HT1080 (cell line): ENCODE measurements around the gene ACKR4. TPM values are rescaled to one million over a fixed set of nuclear protein-coding genes. Genes with fewer than 3 reads are reported as not detected.
"Not testable (repeated sequence)": the region's sequence is repeated elsewhere in the genome, so short reads cannot be mapped to it uniquely, and the experiment has no call there.

Experiments
- DNase-seq: peaks from one replicate; pipeline ENCODE4 v3.0.0-alpha.2; 2015; ENCODE audit warnings: low read depth
- total RNA-seq: library from RNA; depleted of rRNA; stranded (reverse); fragments of >200 nt; shearing (Covaris generic); gene quantifications from 2 replicates; pipeline ENCODE4 v1.2.3, GENCODE V29; 2014

The ACKR4 gene
- total RNA-seq, 1 experiment from 2014 or later, result not detected

DNA sequence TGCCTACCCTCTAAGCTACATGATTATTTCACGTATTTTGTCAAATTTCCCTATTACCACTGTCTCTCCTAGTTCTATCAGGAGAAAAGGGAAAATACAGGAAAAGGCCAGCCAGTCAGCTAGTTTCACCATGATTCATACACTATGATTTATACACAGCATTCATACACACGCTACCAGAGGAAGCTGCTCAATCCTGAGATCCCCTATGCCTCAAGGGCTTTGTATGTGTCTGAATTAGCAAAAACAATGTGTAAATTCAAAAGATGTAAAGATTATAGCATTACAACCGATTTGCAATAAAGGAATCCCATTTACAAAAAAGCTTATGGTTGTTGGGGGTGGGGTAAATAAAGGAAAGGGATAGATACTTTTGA is 3.1 kb upstream of the ACKR4 start:
- DNase-seq, result peak; percentile 89

DNA sequence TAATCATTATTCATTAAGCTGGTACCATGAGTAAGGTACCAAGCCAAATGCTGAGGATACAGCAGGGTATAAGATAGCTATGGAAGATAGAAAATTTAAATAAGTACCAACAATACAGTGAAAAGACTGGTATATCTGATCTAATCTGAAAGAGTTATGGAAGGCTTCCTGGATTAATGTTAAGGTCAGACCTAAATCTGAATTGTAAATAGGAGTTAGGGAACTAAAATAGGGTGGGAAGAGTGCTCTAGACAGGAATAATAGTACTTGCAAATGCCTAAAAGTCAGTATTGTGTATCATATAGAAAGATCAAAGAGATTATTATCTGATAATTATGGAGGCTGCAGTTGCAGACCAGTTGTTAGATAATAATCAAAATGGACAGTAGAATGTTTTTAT is 2.6 kb upstream of the ACKR4 start:
- DNase-seq, result no peak

DNA sequence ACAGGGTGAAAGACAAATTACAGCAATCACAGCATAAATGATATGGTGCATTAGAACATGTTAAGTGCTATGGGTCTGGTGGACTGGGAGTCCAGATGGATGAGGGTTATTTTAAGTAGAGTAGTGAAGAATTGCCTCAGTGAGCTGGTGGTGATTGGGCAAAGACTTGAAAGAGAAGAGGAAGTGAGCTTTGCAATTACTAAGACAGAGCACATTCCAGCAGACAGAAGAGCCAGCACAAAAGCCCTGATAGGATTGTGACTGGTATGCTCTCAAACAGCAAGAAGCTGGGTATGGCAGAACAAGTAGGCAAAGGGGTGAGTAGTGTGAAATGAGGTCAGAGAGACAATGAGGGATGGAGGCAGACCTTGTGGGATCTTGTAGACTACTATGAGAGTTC is 2.1 kb upstream of the ACKR4 start:
- peak; percentile 76 for DNase-seq

DNA sequence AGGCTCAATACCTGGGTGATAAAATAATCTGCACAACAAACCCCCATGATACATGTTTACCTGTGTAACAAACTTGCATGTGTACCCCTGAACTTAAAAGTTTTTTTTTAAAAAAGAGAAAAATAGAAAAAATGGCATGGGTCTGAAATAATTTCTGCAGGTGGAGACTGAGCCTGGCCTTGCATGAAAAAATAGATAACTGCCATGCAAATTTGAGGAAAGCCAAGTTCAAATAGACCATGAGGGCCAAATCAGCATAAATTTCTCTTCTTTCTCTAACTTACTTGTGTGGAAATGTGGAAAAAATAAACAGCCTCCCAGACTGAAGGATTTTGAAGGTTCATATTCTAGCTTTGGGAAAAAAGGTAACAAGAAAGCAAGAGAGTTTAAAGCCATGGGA is 744 bp upstream of the ACKR4 start:
- no peak for DNase-seq

DNA sequence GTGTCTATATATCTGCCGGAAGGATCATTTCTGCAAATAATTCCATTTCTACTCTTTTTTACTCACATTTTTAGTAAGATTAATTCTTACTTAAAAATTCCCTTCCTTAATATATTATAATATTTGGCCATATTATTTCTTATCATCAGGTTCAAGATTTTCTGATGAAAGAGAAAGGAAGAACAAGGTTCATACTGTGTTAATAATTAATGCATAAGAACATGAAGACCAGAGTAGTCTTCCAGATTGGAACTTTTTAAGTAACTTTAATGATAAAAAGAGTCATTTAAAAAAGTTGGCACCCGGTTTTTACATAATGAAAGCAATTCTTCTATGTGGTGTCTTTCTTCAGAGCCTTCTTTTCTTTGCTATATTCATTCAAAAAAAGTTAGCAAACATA is 590 bp downstream of the ACKR4 start:
- no peak for DNase-seq

DNA sequence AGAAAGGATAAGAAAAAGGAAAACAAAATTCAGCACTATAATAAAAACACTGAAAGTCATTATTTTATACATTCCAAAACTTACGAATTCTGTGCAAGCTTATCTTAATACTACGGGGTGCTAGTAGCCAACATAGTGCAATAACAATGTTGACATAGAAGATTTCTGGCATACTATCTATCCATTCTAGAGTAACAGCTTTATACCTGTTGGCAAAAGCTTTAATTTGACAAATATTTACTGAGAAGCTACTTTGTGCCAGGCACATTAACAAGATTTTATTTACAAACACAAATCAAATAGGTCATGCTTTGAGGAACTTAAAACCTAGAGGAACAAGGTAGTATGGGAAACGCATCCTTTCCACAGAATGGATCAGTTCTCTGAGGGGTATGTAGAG is 1.1 kb downstream of the ACKR4 start:
- DNase-seq, result no peak

DNA sequence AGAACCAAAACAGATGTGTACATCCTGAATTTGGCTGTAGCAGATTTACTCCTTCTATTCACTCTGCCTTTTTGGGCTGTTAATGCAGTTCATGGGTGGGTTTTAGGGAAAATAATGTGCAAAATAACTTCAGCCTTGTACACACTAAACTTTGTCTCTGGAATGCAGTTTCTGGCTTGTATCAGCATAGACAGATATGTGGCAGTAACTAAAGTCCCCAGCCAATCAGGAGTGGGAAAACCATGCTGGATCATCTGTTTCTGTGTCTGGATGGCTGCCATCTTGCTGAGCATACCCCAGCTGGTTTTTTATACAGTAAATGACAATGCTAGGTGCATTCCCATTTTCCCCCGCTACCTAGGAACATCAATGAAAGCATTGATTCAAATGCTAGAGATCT is 3.5 kb downstream of the ACKR4 start:
- DNase-seq, result not testable (repeated sequence)

DNA sequence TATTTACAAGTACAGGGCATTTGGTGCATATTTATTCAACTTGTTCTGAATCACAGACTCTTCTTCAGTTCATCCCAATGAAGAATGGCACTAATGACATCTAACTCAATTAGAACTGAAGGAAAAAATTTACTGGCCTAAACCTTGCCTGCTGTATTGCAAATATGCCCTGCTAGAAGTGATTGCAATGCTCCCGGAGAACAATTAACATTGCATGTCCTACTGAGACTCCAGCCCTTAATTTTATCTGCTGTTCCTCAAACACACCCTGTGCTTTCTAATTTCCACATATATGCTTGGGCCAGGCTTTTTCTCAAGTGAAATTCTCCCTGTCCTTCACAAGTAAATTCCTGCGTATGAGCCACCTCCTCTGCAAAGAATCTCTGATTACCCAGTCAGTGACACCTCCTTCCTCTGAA is 8.3 kb downstream of the ACKR4 start:
- DNase-seq, result no peak

DNA sequence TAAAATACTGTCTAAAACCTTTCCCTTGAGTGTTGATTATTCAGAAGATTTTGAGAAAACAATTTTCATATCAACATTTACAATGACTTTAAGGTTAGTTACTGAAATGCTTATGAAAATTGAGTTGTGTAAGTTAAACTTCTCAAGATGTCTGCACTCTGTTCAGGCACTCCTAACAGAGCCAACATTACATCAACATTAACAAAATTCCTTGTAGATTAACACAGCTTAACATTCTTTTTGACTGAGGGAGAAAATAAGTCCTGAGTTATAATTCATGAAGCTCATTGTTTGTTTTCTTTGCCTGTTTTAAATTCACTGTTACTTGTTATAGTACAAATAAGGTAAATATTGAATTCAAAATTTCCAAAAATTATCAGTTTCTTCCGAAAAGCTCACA is 9.0 kb downstream of the ACKR4 start:
- no peak for DNase-seq

DNA sequence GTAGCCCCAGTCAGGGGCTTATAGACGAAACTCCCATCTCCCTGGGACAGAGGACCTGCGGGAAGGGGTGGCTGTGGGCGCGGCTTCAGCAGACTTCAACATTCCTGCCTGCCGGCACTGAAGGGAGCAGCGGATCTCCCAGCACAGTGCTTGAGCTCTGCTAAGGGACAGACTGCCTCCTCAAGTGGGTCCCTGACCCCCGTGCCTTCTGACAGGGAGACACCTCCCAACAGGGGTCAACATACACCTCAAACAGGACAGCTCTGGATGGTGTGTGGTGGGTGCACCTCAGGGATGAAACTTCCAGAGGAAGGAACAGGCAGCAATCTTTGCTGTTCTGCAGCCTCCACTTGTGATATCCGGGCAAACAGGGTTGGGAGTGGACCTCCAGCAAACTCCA is 9.6 kb downstream of the ACKR4 start:
- DNase-seq, result not testable (repeated sequence)

DNA sequence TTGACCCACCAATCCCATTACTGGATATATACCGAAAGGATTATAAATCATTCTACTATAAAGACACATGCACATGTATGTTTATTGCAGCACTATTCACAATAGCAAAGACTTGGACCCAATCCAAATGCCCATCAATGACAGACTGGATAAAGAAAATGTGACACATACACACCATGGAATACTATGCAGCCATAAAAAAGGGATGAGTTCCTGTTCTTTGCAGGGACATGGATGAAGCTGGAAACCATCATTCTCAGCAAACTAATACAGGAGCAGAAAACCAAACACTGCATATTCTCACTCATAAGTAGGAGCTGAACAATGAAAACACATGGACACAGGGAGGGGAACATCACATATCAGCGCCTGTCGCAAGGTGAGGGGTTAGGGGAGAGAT is 18.2 kb downstream of the ACKR4 start:
- DNase-seq, result not testable (repeated sequence)

DNA sequence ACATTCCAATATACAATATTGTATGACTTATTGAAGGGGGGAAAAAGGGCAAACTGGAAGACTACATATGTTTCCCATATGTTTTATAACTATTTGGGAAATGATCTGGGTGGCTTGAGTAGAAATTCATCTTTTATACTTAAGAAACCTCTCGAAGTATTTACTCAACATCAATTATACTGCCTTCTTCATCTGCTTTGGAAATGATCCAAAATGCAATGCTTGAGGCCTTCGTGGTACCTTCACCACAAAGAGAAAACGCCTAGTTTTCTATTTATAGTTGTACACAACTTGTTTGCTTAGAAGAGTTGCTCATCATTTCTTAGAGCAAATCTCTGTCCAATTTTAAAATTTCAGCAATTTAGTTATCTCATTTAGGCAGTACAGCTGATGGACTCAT is 18.8 kb downstream of the ACKR4 start:
- no peak for DNase-seq

DNA sequence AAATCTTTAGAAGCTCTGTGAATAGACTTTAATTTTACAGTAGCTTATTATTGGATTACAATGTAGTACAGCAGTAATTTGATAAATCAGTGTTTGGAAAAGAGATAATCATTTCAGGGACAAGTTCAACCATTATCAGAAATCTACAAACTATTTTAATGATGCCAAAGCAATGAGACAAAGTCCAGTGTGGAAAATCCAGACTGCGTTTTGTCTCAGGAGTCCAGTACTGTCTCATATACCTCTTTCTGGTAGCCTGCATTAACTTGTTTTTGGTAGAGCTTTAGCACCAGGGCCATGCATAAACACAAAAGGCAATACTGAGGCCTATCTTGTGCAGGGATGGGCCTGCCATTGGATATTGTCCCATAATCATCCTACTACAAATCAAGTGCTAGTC is 19.7 kb downstream of the ACKR4 start:
- no peak for DNase-seq

DNA sequence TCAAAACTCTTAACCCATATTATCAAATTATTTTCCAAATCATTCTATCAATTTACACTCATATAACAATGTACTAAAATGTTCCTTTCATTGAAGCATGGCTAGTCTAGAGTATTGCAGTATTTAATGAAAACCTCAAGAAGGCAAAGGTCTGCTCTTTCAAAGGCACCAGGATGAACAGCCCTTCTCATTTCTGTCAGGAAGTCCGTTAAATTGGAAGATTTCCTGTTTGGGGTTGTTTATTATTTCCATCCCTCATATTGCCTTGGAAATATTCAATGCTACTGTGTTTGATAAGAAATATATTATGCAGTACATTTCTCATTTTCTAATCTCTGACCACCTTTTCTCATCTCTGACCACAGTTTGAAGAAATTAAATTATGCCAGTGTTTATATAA is 25.1 kb downstream of the ACKR4 start:
- no peak for DNase-seq

DNA sequence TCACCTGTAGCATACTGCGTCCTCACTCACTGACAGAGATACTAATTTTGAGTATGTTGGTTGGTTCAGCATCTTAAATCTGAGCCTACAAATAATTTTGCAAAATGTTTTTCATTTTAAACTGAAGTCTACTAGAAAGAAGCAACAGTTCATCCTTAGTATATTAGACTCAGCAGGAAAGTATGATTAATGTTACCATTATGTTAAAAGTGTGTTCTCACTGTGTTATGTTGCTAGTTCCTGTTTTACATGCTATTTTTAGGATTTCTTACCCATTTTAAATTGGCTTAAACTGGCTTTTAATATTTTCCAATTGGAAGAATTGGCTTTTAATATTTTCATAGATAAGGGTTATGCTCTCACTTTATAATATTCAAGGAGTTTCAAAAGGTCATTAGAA is 25.7 kb downstream of the ACKR4 start:
- no peak for DNase-seq

DNA sequence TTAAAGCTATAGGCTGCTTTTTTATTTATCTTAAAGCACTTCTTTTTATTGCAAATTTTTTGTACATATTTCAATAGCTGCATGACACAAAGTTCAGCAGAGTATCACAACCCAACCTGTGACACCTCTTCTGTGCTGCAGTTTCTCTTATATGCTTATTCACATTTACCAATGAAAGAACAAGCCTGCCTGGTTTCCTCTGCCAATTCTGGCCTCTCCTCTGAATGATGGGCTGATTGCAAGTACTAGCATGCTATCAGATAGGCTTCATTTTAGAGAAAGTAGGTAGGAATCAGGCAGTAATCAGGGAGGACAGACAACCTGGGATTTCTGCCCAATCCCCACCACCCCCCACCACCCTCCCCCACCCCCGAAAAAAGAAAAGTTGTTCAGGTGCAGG is 26.6 kb downstream of the ACKR4 start:
- DNase-seq, result no peak

DNA sequence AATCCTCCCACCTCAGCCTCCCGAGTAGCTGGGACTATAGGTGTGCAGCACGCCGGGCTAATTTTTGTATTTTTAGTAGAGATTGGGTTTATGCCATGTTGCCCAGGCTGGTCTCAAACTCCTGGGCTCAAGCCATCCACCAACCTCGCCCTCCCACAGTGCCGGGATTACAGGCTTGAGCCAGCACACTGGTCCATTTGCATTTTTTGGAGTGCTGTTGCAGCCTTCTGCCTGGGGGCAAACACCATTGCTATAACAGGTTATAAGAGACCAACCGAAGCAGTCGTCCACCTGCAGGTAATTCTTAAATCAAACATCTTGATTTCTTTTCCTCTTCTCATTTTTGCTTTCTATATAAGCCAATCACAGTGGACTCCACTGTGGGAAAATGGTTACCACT is 27.7 kb downstream of the ACKR4 start:
- no peak for DNase-seq

DNA sequence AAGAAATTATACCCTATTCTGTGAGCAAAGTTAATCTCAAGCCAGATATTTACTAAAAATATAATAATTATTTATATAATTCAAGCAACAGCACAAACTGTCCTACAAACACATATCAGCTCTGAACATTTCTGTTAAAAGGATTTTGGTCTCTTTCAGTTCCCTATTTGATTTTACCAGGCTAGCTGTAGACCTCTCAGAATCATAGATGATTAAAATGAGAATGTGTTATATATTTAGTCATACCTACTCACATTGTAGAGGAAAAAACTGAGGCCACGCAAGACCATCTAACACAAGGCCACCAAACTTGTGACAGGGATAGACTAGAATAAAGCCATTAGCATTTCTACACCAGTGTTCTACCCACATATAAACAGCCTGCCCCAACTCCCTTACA is 28.5 kb downstream of the ACKR4 start:
- DNase-seq, result no peak

DNA sequence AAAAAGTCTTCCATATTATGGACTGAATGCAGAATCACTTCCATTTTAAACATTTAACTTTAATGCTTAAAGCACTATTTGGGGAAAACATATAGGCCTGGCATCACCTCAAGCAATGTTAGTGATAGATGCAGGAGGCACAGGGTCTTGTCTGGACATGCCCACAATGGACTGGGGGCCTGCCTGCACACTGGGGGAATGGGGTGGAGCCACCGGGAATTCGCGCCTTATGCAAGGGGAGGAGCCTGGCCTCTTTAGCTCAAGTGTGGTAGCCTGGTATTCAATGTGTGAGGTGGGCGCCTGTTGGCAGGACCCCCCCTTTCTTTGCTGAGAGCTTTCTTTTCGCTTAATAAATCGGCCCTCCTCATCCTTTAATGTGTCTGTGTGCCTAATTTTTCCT is 29.9 kb downstream of the ACKR4 start:
- DNase-seq, result no peak

DNA sequence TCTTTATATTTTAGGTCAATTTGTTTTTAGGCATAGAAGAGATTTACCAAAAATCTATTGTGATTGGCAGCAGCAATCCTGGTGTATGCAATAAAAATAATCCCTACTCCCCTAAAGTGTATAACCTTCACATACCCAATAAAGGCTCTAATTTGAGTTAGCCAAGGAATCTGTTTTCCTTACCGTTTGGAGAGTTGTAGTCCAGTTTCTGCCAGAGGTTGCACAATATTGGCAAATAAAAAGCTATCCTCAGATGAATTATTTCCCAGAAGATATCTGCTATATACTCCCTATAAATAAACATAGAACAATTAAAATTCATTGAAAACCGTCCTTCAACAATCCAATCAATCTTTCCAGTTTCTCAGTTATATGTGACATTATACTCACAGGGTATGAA is 31.1 kb downstream of the ACKR4 start:
- no peak for DNase-seq

DNA sequence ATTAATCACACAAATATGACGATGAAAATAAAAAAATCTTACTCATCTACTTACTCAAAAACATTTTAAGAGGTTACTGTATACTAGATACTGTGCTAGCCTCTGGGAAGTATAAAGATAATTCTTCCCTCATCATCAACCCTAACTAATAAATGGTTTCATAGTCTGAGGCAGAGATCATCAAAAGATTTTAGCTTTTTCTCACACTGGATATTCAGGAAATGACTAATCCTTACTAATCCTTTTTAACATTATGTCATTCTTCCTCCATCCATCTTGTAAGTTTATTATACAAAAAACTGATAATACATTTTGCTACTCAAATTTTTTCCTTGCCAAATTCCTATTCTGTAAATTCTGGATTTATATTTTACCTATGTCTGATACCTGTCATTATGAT is 32.9 kb downstream of the ACKR4 start:
- peak; percentile 84 for DNase-seq

DNA sequence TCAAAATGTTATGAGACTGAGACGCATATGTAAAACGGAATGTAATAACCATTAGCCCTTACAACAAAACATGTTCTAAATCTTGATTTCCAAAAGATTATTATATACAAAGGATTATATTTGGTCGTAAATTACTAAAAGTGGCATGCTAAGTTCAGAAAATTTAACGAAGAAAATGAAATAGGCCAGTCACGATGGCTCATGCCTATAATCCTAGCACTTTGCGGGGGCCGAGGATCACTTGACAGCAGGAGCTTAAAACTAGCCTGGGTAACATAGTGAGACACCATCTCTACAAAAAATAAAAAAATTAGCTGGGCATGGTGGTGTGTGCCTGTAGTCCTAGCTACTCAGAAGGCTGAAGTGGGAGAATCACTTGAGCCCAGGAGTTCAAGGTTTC is 33.5 kb downstream of the ACKR4 start:
- DNase-seq, result no peak

DNA sequence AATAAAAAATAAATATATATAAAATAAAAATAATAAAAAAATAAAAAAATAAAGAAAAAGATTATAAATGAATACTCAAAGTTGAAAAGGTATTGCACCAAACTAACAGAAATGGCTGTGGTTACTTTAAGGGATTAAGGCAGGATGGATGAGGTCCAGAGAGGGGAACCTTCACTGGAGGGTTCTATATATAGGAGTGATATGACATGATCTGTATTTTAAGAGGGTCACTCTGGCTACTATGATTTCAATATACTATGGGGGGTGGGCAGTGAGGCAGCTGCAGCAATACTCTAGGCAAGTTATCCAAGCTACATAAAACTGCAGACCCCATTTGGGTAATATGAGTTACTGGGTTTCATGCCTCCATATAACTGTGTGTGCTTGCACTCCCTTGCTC is 38.0 kb downstream of the ACKR4 start:
- DNase-seq, result no peak

DNA sequence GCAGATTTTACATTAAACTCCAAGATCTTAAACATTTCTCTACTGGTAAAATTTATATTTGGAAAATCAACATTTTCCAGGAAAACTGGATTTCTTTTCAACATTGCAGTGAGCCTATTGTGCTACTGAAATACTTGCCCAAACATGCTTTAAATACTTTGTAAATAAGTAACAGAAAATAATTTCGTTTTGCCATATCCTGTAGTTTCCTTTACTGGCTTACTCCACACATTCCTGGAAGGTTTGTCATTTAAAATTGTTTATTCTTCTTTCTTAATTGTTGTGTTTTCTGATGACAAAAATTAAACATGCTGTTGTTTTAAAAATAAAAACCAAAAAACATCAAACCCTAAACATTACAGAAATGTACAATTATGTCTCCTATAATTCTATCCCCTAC is 40.5 kb downstream of the ACKR4 start:
- no peak for DNase-seq

DNA sequence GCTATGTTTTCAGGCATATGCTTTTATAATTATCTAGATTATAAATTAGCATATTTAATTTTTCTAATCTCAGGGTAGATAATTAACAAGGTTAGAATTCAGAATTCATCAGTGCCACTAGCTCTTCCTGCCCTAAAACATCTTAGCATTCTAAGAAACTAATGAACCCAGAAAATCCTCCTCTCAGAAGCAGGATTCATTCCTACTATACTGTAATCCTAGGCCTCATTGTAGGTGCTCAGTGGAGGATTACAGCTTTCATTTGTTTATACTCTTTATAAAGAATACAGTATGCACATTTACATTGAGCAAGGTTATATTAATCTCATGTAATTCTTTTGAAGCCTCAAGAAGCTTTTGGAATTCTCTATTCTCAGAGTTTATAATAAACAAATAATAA is 41.6 kb downstream of the ACKR4 start:
- no peak for DNase-seq
